HFF-Myc (cell line): ENCODE results near the gene PLEKHF1.

Experiments used
- DNase-seq: peaks from one replicate; pipeline ENCODE4 v3.0.0-alpha.2; 2011; ENCODE audit warnings: low read depth; ENCODE audit errors: extremely low read depth
- H3K4me3 ChIP-seq: replicated peaks from 2 replicates; pipeline ENCODE4 v1.5.1; 2011; ENCODE audit warnings: low read depth, mild to moderate bottlenecking, control low read depth, low read length
- TF ChIP-seq, protein P1 (sequence below): IDR thresholded peaks from 2 replicates; pipeline ENCODE4 v1.5.1; 2012; ENCODE audit warnings: mild to moderate bottlenecking, low read depth, low read length, control low read depth; ENCODE audit errors: missing control alignments

The PLEKHF1 gene

DNA sequence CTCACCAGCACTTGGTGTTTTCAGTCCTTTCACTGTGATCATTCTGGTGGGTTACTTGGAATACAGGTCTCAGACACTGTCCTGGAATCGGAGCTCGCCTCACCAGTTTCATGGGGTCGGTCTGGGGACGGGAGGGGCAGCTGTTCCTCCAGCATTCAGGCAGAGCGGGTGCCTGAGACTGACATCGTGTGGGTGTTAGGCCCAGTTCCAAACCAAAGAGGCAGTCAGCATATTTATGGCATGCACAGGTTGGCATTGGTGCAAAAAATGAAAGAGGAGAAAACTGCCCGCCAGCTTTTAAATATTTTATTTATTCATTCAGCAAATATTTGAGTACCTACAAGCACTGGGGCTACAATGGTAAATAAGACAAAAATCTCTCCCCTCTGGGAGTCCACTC is 20.1 kb downstream of the PLEKHF1 start:
- TF ChIP-seq, protein P1, sequence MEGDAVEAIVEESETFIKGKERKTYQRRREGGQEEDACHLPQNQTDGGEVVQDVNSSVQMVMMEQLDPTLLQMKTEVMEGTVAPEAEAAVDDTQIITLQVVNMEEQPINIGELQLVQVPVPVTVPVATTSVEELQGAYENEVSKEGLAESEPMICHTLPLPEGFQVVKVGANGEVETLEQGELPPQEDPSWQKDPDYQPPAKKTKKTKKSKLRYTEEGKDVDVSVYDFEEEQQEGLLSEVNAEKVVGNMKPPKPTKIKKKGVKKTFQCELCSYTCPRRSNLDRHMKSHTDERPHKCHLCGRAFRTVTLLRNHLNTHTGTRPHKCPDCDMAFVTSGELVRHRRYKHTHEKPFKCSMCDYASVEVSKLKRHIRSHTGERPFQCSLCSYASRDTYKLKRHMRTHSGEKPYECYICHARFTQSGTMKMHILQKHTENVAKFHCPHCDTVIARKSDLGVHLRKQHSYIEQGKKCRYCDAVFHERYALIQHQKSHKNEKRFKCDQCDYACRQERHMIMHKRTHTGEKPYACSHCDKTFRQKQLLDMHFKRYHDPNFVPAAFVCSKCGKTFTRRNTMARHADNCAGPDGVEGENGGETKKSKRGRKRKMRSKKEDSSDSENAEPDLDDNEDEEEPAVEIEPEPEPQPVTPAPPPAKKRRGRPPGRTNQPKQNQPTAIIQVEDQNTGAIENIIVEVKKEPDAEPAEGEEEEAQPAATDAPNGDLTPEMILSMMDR = no peak
- no peak overlapping the region for H3K4me3 ChIP-seq
- DNase-seq = no peak

DNA sequence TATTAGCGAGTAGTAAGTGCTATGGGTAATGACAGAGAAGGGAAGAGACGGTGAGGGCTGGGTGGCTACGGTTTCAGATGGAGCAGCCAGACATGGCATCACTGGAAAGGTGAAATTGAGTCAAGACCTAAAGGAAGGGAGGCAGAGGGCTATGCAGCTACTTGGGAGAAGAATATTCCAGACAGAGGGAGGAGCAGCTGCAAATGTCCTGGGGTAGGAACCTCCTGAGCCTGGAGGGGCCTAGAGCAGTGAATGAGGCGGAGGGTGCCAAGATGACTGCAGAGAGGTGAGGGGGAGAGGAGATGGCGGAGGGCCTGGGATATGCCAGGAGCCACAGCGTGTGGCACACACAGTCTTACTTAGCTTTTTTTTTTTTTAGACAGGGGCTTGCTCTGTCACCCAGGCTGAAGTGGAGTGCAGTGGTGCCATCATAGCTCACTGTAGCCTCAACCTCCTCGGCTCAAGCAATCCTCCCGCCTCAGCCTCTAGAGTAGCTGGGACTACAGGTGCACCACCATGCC is 21.1 kb downstream of the PLEKHF1 start:
- TF ChIP-seq, protein P1 = no peak
- DNase-seq = no peak
- no peak overlapping the region for H3K4me3 ChIP-seq

DNA sequence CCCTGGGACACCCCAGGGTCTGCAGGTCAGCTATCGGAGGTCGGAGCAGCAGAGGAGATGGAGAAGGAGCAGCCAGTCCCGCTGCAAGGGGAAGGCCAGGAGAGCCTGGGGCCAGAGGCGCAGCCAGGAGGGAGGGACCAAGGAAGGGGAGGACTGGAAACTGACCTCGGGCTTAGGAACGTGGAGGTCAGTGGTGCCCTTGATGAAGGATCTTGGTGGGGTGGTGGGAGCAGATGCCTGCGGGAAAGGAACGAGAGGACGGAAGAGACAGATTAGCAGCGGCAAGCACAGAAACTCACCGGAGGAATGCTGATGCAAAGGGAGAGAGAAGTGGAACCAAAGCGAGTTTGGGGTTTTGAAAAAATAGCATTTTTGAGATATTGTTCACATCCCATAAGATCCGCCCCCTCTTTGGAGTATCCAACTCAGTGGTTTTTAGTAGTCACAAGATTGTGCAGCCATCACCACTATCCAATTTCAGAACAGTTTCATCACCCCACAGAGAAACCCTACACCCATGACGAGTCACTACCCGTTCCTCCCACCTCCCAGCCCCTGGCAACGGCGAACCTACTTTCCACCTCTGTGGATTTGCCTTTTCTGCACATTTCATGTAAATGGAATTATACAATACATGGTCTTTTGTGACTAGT is 22.1 kb downstream of the PLEKHF1 start:
- peak overlapping the region; percentile 18 for H3K4me3 ChIP-seq
- TF ChIP-seq, protein P1 = no peak
- DNase-seq = peak; percentile 74

DNA sequence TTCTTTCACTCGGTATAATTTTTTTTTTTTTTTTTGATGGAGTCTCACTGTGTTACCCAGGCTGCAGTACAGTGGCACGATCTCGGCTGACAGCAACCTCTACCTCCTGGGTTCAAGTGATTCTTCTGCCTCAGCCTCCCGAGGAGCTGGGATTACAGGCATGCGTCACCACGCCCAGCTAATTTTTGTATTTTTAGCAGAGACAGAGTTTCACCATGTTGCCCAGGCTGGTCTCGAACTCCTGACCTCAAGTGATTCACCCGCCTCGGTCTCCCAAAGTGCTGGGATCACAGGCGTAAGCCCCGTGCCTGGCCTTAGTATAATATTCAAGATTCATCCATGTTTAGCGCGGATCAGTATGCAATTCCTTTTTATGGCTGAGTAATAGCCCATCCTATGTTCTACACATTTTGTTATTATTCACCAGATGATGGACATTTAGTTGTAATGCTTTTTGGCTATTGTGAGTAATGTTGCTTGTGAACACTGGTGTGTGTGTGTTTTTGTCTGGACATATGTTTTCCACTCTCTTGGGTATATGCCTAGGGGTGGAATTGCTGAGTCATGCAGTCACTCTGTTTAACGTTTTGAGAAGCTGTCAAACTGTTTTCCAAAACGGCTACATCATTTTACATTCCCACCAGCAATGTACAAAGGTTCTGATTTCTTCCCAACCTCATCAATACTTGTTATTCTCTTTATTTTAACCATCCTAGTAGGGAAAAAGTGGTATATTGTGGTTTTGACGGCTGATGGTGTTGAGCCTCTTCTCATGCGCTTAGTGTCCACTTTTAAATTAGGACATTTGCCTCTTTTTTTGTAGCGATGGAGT is 22.9 kb downstream of the PLEKHF1 start:
- TF ChIP-seq, protein P1 = no peak
- no peak for DNase-seq
- no peak overlapping the region for H3K4me3 ChIP-seq

DNA sequence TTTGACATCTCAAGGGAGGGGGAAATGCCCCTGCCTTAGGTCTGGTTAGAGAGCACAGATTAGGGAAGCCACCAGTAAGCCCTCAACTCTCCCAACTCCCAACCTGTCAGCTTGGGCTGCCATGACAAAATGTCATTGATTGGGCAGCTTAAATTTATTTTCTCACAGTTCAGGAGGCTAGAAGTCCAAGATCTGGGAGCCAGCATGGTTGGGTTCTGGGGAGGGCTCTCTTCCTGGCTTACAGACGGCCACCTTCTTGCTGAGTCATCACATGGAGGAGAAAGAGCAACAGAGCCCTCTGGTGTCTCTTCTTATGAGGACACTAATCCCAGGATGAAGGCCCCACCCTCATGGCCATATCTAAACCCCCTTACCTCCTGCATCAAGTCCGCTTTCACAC is 25.6 kb downstream of the PLEKHF1 start:
- no peak overlapping the region for H3K4me3 ChIP-seq
- TF ChIP-seq, protein P1 = peak; percentile 57
- DNase-seq = no peak

DNA sequence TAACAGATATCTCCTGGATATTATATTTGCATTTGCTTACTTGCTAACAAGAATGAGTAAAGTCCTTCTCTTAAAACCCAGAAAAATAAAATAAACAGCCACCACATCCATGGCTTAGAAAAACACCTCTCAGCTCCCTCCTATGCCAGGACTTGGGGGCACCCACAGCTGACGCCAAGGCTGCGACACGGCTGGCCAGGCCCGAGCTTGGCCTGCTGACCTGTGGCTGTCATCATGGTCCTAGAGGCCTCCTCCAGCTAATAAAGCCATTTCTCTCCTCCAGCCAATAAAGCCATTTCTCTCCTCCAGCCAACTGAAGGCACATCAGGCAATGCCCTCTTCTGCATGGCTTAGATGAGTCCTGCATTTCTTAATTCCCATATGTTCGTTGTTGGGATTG is 28.9 kb downstream of the PLEKHF1 start:
- no peak for DNase-seq
- H3K4me3 ChIP-seq = no peak overlapping the region
- TF ChIP-seq, protein P1 = no peak
